ENCODE data around the gene NWD2. TPM values are rescaled to one million over a fixed set of nuclear protein-coding genes. Genes with fewer than 3 reads are reported as not detected.

The NWD2 gene
- total and polyA plus RNA-seq, 12 donors = under 0.01 to 0.91 (median 0.04) TPM; not detected in 4

- TF ChIP-seq POLR2A (IDR thresholded peaks at IDR 0.05) = no peak
- peak; percentile 61 to 85 (median 66) for TF ChIP-seq CTCF (IDR thresholded peaks at IDR 0.05)
- H3K27ac ChIP-seq = no peak overlapping the region
- H3K9me3 ChIP-seq (replicated peaks in 1 of 3) = no peaks in the 10 kb centered on the region
- intact Hi-C loops (cut with DNase I) = loop anchor here in 1 of 2 donors (5.0 kb wide), 2 partner anchors 978 to 1038 kb away; no protein-coding TSS in a partner anchor
- no peak overlapping the region for H3K4me3 ChIP-seq
- no peaks in the 10 kb centered on the region for H3K36me3 ChIP-seq (replicated peaks in 1 of 2)
- H3K27me3 ChIP-seq = no peaks in the 10 kb centered on the region
- no peaks in the 10 kb centered on the region for H3K4me1 ChIP-seq (replicated peaks in 1 of 2)
- WGBS, 4 donors = 28 to 33% (median 30%) methylated on average over 7 of the region's 7 CpGs
- peak in 5 of 7 donors; percentile 9 to 51 (median 39) for DNase-seq
These were observed 145.5 kb downstream of the NWD2 start for GRCh38 chr4:37389967-37390580.

- WGBS, 4 donors = 42 to 55% (median 49%) methylated on average over 9 of the region's 9 CpGs
- Histone ChIP-seq H3K36me3 (replicated peaks in 1 of 2) (no peaks in the 10 kb centered on the region), H3K4me3 (no peak overlapping the region), H3K4me1 (replicated peaks in 1 of 2) (no peaks in the 10 kb centered on the region), H3K27ac (no peak overlapping the region), H3K27me3 (no peaks in the 10 kb centered on the region), H3K9me3 (replicated peaks in 1 of 3) (no peaks in the 10 kb centered on the region)
- TF ChIP-seq CTCF (IDR thresholded peaks at IDR 0.05) (no peak), POLR2A (IDR thresholded peaks at IDR 0.05) (no peak)
- intact Hi-C loops (cut with DNase I) = loop anchor here in 1 of 2 donors (5.0 kb wide), 2 partner anchors 980 to 1040 kb away; no protein-coding TSS in a partner anchor
- peak; percentile 19 to 65 (median 37) for DNase-seq
These were observed 148.1 kb downstream of the NWD2 start for GRCh38 chr4:37392521-37393255.

- Histone ChIP-seq H3K4me3 (no peak overlapping the region), H3K27ac (no peak overlapping the region), H3K27me3 (no peaks in the 10 kb centered on the region), H3K9me3 (replicated peaks in 1 of 3) (no peaks in the 10 kb centered on the region), H3K36me3 (replicated peaks in 1 of 2) (no peaks in the 10 kb centered on the region), H3K4me1 (replicated peaks in 1 of 2) (no peaks in the 10 kb centered on the region)
- 62 to 69% (median 65%) methylated on average over 3 of the region's 3 CpGs for WGBS, 4 donors
- TF ChIP-seq POLR2A (IDR thresholded peaks at IDR 0.05) (no peak), CTCF (IDR thresholded peaks at IDR 0.05) (no peak)
- DNase-seq = no peak
- intact Hi-C loops (cut with DNase I) = loop anchor here in 1 of 2 donors (5.0 kb wide), 2 partner anchors 981 to 1041 kb away; no protein-coding TSS in a partner anchor
These were observed 148.8 kb downstream of the NWD2 start for GRCh38 chr4:37393321-37393720.

- WGBS, 4 donors = 67 to 74% (median 71%) methylated on average over 3 of the region's 3 CpGs
- TF ChIP-seq CTCF (IDR thresholded peaks at IDR 0.05) = no peak
- no peak for TF ChIP-seq POLR2A (IDR thresholded peaks at IDR 0.05)
- intact Hi-C loops (cut with DNase I) = loop anchor here in 1 of 2 donors (5.0 kb wide), 2 partner anchors 982 to 1042 kb away; no protein-coding TSS in a partner anchor
- no peak overlapping the region for H3K4me3 ChIP-seq
- H3K27ac ChIP-seq = no peak overlapping the region
- no peaks in the 10 kb centered on the region for H3K36me3 ChIP-seq (replicated peaks in 1 of 2)
- no peaks in the 10 kb centered on the region for H3K9me3 ChIP-seq (replicated peaks in 1 of 3)
- DNase-seq = no peak
- no peaks in the 10 kb centered on the region for H3K27me3 ChIP-seq
- H3K4me1 ChIP-seq (replicated peaks in 1 of 2) = no peaks in the 10 kb centered on the region
These were observed 149.3 kb downstream of the NWD2 start for GRCh38 chr4:37393889-37394288.

All from adrenal gland (tissue), 12 donors.